ENCODE measurements around the gene DUSP1. TPM values are rescaled to one million over a fixed set of nuclear protein-coding genes. Genes with fewer than 3 reads are reported as not detected.

Gene DUSP1
- total RNA-seq, 1 experiment from 2014 or later = 594 TPM

- TF ChIP-seq CTCF (IDR thresholded peaks at IDR 0.05; ENCODE audit: unreplicated experiment) = no peak
- BruUV-seq (replicated peaks) = TSS peak; percentile 33
- Mint-ChIP-seq H3K4me3 (ENCODE audit: unreplicated experiment) (peak overlapping the region; percentile 98), H3K27me3 (ENCODE audit: insufficient read depth, unreplicated experiment) (no peaks in the 10 kb centered on the region), H3K36me3 (ENCODE audit: insufficient read depth, unreplicated experiment) (peaks cover 77% of the 10 kb centered on the region), H3K4me1 (ENCODE audit: insufficient read depth, unreplicated experiment) (peaks cover 49% of the 10 kb centered on the region), H3K9me3 (ENCODE audit: unreplicated experiment) (no peaks in the 10 kb centered on the region), H3K27ac (ENCODE audit: low read depth, unreplicated experiment) (peak overlapping the region; percentile 99)
- CTCF ChIA-PET = interaction anchor here (0.5 to 10.6 kb wide), 27 partner anchors 9 to 1008 kb away, joined by 3 to 83 read pairs (median 4); no protein-coding TSS in a partner anchor
- POLR2A ChIA-PET = interaction anchor here (0.6 to 22.0 kb wide), 36 partner anchors 9 to 375 kb away, joined by 3 to 1263 read pairs (median 12); partner anchors contain the start of genes ATP6V0E1 and ERGIC1
- intact Hi-C loops (cut with micrococcal nuclease) = no loop called here
- peak; percentile 27 for DNase-seq (ENCODE audit: unreplicated experiment)
Observed at GRCh38 chr5:172769616-172770373, 1.2 kb downstream of the DUSP1 start.

GRCh38 chr5:172769342-172769615 lies 1.7 kb downstream of the DUSP1 start:
- POLR2A ChIA-PET = interaction anchor here (0.8 to 22.0 kb wide), 27 partner anchors 8 to 332 kb away, joined by 3 to 1263 read pairs (median 32); partner anchors contain the start of genes ATP6V0E1 and ERGIC1
- DNase-seq (ENCODE audit: unreplicated experiment) = peak; percentile 35
- CTCF ChIA-PET = interaction anchor here (0.5 to 10.6 kb wide), 12 partner anchors 14 to 163 kb away, joined by 3 to 83 read pairs (median 5); no protein-coding TSS in a partner anchor
- Mint-ChIP-seq H3K4me1 (ENCODE audit: insufficient read depth, unreplicated experiment) (peaks cover 48% of the 10 kb centered on the region), H3K36me3 (ENCODE audit: insufficient read depth, unreplicated experiment) (peaks cover 83% of the 10 kb centered on the region), H3K9me3 (ENCODE audit: unreplicated experiment) (no peaks in the 10 kb centered on the region), H3K27ac (ENCODE audit: low read depth, unreplicated experiment) (peak overlapping the region; percentile 99), H3K4me3 (ENCODE audit: unreplicated experiment) (peak overlapping the region; percentile 98), H3K27me3 (ENCODE audit: insufficient read depth, unreplicated experiment) (no peaks in the 10 kb centered on the region)
- no TSS peak for BruUV-seq (replicated peaks)
- intact Hi-C loops (cut with micrococcal nuclease) = no loop called here
- TF ChIP-seq CTCF (IDR thresholded peaks at IDR 0.05; ENCODE audit: unreplicated experiment) = no peak

GRCh38 chr5:172768573-172769341 lies 2.2 kb downstream of the DUSP1 start:
- POLR2A ChIA-PET = interaction anchor here (0.6 to 22.0 kb wide), 28 partner anchors 8 to 331 kb away, joined by 3 to 1263 read pairs (median 28); partner anchors contain the start of genes ATP6V0E1 and ERGIC1
- Mint-ChIP-seq H3K4me3 (ENCODE audit: unreplicated experiment) (peak overlapping the region; percentile 98), H3K27ac (ENCODE audit: low read depth, unreplicated experiment) (peak overlapping the region; percentile 99), H3K36me3 (ENCODE audit: insufficient read depth, unreplicated experiment) (peaks cover 88% of the 10 kb centered on the region), H3K9me3 (ENCODE audit: unreplicated experiment) (no peaks in the 10 kb centered on the region), H3K4me1 (ENCODE audit: insufficient read depth, unreplicated experiment) (peaks cover 42% of the 10 kb centered on the region), H3K27me3 (ENCODE audit: insufficient read depth, unreplicated experiment) (no peaks in the 10 kb centered on the region)
- peak; percentile 62 for DNase-seq (ENCODE audit: unreplicated experiment)
- CTCF ChIA-PET = interaction anchor here (0.5 to 10.6 kb wide), 15 partner anchors 15 to 163 kb away, joined by 3 to 83 read pairs (median 5); no protein-coding TSS in a partner anchor
- TSS peak; percentile 16 for BruUV-seq (replicated peaks)
- intact Hi-C loops (cut with micrococcal nuclease) = no loop called here
- no peak for TF ChIP-seq CTCF (IDR thresholded peaks at IDR 0.05; ENCODE audit: unreplicated experiment)

All from MCF 10A (cell line).